Hepatic stellate cell (primary cell): ENCODE results near the gene TNNI3.

Source experiments
- DNase-seq: peaks from one replicate; pipeline ENCODE4 v3.0.0; 2011; ENCODE audit warnings: low spot score

The TNNI3 gene

GRCh38 chr19:55147545-55148251 lies 9.8 kb downstream of the TNNI3 start:
- DNase-seq, result no peak

GRCh38 chr19:55146705-55147273 lies 10.7 kb downstream of the TNNI3 start:
- DNase-seq, result no peak

GRCh38 chr19:55146078-55146704 lies 11.3 kb downstream of the TNNI3 start:
- peak; percentile 54 for DNase-seq

GRCh38 chr19:55145232-55145631 lies 12.3 kb downstream of the TNNI3 start:
- DNase-seq, result no peak

- no peak for DNase-seq
Measured at GRCh38 chr19:55141696-55142095, 15.8 kb downstream of the TNNI3 start.

GRCh38 chr19:55137915-55138314 lies 19.6 kb downstream of the TNNI3 start:
- DNase-seq, result no peak

- DNase-seq, result no peak
Measured at GRCh38 chr19:55136399-55137102, 21.0 kb downstream of the TNNI3 start.

GRCh38 chr19:55134736-55135135 lies 22.8 kb downstream of the TNNI3 start:
- no peak for DNase-seq

GRCh38 chr19:55133639-55134444 lies 23.7 kb downstream of the TNNI3 start:
- no peak for DNase-seq

- DNase-seq, result no peak
Measured at GRCh38 chr19:55132453-55133129, 24.9 kb downstream of the TNNI3 start.

GRCh38 chr19:55131421-55131820 lies 26.1 kb downstream of the TNNI3 start:
- no peak for DNase-seq

- no peak for DNase-seq
Measured at GRCh38 chr19:55119053-55119452, 38.5 kb downstream of the TNNI3 start.

- DNase-seq, result no peak
Measured at GRCh38 chr19:55118401-55118991, 39.0 kb downstream of the TNNI3 start.

- DNase-seq, result peak; percentile 99
Measured at GRCh38 chr19:55117663-55118391, 39.7 kb downstream of the TNNI3 start.

GRCh38 chr19:55116859-55117662 lies 40.5 kb downstream of the TNNI3 start, which contains the start of gene PPP1R12C:
Gene PPP1R12C (minus strand): TSS chr19:55117637. CDS start chr19:55117543, 94 bp downstream.
- DNase-seq, result peak; percentile 42

GRCh38 chr19:55116232-55116858 lies 41.2 kb downstream of the TNNI3 start:
- peak; percentile 87 for DNase-seq

- DNase-seq, result peak; percentile 70
Measured at GRCh38 chr19:55115446-55116065, 42.0 kb downstream of the TNNI3 start.

GRCh38 chr19:55114566-55115145 lies 42.9 kb downstream of the TNNI3 start:
- DNase-seq, result no peak
